Measurements from ENCODE around the gene CEP63.

- TF ChIP-seq POLR2A (IDR thresholded peaks at IDR 0.05; ENCODE audit: low read length) (no peak), GATA1 (IDR thresholded peaks at IDR 0.05; ENCODE audit: low read depth, low read length) (no peak)
These were observed 17.3 kb upstream of the CEP63 start for GRCh38 chr3:134468519-134468918.

Measured in erythroblast (primary cell).